Adrenal gland (tissue), 5 donors: ENCODE data around the gene RRBP1.

Experiments
- POLR2A ChIP-seq, 2 donors: fragments of 450-650 bp; IDR thresholded peaks; one replicate each; pipeline ENCODE4 v1.6.1; 2017; ENCODE audit warnings: antibody characterized with exemption in 2 of 2, mild to moderate bottlenecking in 2 of 2, moderate library complexity in 1 of 2
- TF ChIP-seq, protein P1 (sequence below), 6 experiments: fragments of 450-650 bp in 4 of 6; fragments of 200-600 bp in 2 of 6; sonication (generic) in 1 of 6; IDR thresholded peaks; 1 replicate in 5 of 6; 2 replicates in 1 of 6; pipeline versions ENCODE4 v1.5.1 to v1.8.0; 2016 to 2021; ENCODE audit warnings: antibody characterized with exemption in 6 of 6, mild to moderate bottlenecking in 2 of 6, moderate library complexity in 1 of 6
- donor health status: DM: no; HTN: no; CAD: no.

DNA sequence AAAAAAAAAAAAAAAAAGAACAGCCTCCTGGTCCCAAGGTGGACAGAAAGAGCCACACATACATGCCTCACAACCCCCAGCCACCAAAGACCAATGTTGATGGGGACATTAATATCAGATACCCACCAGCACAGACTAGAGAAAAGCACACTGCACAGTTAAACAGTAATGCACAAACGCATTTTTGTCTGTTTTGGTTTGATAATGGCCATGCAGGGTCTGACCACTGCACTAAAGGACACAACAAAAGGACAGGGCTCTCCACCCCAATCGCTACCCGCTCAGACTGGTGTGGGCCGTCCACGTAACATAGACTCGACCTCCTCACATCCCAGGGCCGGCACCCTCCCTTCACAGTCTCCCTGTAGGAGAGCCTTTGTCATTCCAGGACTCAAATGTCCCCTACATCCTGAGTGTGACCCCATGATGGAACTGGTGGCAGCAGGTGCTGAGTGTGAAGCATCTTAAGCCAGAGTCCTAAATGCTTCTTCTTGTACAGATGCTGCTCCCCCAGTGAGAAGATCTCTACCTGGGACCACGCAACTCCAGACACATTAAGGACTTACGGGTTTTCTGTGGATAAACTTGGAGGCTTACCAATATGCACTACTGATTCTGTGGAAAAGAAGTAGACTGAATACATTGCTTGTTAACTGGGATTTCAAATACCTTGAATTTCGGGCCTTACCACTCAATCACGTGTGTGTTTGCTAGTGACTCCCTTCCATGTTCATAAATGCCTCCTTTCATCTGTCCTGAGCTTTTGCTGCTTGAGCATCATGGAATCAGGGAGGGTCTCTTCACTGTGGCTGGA is 28.0 kb downstream of the RRBP1 start:
- TF ChIP-seq, protein P1, sequence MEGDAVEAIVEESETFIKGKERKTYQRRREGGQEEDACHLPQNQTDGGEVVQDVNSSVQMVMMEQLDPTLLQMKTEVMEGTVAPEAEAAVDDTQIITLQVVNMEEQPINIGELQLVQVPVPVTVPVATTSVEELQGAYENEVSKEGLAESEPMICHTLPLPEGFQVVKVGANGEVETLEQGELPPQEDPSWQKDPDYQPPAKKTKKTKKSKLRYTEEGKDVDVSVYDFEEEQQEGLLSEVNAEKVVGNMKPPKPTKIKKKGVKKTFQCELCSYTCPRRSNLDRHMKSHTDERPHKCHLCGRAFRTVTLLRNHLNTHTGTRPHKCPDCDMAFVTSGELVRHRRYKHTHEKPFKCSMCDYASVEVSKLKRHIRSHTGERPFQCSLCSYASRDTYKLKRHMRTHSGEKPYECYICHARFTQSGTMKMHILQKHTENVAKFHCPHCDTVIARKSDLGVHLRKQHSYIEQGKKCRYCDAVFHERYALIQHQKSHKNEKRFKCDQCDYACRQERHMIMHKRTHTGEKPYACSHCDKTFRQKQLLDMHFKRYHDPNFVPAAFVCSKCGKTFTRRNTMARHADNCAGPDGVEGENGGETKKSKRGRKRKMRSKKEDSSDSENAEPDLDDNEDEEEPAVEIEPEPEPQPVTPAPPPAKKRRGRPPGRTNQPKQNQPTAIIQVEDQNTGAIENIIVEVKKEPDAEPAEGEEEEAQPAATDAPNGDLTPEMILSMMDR (IDR thresholded peaks at IDR 0.05) = no peak
- TF ChIP-seq POLR2A (IDR thresholded peaks at IDR 0.05) = no peak
